ENCODE data around the gene GIGYF2.

GRCh38 chr2:232859385-232859916 is 162.3 kb downstream of the GIGYF2 start:
- TF ChIP-seq EZH2 (IDR thresholded peaks at IDR 0.05; ENCODE audit: borderline replicate concordance) (no peak), CTCF (IDR thresholded peaks at IDR 0.05; ENCODE audit: poor library complexity) (no peak), EZH2phosphoT487 (IDR thresholded peaks at IDR 0.05; ENCODE audit: low read depth, severe bottlenecking, unreplicated experiment) (no peak)

Data from hepatocyte (in vitro differentiated cells).